ENCODE results near the gene THSD7A.

Gene THSD7A

DNA sequence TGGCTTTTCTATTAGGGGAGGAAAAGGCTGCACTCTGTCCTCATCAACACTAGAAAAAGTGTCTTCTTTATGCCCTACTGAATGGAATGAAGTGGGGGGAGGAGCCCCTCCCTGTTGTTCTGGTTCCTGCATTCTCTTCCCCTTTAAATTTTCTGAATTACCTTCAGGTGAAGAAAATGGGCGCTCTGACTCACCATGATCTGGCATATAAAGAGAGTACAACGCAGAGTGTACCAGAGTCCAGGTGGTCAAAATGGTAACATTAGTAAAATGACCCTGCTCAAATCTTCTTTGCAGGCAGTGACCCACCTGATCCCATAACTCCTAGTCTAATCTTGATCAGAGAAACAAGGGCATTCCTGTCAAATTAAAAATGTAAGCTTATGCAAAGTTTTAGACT is 80.7 kb downstream of the THSD7A start:
- TF ChIP-seq, protein P1, sequence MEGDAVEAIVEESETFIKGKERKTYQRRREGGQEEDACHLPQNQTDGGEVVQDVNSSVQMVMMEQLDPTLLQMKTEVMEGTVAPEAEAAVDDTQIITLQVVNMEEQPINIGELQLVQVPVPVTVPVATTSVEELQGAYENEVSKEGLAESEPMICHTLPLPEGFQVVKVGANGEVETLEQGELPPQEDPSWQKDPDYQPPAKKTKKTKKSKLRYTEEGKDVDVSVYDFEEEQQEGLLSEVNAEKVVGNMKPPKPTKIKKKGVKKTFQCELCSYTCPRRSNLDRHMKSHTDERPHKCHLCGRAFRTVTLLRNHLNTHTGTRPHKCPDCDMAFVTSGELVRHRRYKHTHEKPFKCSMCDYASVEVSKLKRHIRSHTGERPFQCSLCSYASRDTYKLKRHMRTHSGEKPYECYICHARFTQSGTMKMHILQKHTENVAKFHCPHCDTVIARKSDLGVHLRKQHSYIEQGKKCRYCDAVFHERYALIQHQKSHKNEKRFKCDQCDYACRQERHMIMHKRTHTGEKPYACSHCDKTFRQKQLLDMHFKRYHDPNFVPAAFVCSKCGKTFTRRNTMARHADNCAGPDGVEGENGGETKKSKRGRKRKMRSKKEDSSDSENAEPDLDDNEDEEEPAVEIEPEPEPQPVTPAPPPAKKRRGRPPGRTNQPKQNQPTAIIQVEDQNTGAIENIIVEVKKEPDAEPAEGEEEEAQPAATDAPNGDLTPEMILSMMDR (IDR thresholded peaks at IDR 0.05; ENCODE audit: low read depth, low read length) = no peak
- no peak overlapping the region for H3K4me3 ChIP-seq (ENCODE audit: low read depth, low read length)

DNA sequence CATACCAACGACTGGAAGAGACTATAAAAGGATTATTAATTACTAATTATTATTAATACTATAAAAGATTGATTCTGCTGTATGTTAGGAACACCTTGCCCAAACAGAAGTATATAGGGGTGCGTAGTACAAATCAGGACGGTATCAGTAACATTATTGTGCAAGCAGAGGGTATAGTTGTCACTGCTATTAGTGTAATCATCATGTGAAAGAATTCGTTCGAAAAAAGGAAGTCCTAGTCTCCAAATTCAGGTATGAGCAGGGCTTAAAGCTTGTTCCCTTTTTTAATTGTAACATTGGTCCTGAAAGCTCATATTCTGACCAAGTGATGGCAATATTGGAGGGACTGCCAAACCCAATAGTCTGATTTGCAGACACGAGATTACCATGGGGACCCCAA is 81.8 kb downstream of the THSD7A start:
- TF ChIP-seq, protein P1 (IDR thresholded peaks at IDR 0.05; ENCODE audit: low read depth, low read length) = no peak
- no peak overlapping the region for H3K4me3 ChIP-seq (ENCODE audit: low read depth, low read length)

DNA sequence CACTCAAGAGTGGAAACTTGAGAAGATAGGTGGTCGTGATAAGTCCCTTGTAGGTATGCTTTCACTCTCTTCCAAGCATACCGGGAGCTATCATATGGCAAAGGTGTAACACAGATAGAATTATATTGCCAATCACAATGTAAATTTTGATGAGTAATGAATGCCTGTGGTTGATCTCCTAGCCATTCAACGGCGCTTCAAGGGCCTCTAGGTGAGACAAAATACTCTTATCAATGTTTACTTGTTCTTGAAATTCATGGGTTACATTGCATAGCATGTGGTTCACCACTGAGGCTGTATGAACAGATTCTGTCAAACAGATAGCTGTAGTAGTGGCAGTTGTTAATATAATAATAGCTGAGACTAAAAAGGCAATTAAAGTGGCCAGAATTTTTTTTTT is 82.4 kb downstream of the THSD7A start:
- no peak overlapping the region for H3K4me3 ChIP-seq (ENCODE audit: low read depth, low read length)
- TF ChIP-seq, protein P1 (IDR thresholded peaks at IDR 0.05; ENCODE audit: low read depth, low read length) = no peak

DNA sequence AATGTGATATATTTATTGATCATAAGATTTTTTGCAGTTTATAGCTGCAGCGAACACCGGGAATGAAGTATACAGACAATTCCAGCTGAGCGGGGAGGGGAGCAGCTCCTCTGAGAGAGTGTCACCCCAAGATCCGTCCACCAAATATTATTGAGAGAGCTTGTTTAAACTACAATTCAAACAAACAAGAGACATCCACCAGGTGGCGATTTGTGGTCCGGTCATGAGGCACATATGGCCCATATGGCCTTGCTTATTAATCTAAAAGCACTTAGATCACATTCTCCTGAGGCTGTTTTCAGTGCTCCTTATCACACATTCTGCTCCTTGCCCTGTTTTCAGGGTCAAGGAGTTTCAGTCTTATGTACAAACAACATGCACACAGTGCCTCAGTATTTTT is 83.1 kb downstream of the THSD7A start:
- TF ChIP-seq, protein P1 (IDR thresholded peaks at IDR 0.05; ENCODE audit: low read depth, low read length) = no peak
- H3K4me3 ChIP-seq (ENCODE audit: low read depth, low read length) = no peak overlapping the region

DNA sequence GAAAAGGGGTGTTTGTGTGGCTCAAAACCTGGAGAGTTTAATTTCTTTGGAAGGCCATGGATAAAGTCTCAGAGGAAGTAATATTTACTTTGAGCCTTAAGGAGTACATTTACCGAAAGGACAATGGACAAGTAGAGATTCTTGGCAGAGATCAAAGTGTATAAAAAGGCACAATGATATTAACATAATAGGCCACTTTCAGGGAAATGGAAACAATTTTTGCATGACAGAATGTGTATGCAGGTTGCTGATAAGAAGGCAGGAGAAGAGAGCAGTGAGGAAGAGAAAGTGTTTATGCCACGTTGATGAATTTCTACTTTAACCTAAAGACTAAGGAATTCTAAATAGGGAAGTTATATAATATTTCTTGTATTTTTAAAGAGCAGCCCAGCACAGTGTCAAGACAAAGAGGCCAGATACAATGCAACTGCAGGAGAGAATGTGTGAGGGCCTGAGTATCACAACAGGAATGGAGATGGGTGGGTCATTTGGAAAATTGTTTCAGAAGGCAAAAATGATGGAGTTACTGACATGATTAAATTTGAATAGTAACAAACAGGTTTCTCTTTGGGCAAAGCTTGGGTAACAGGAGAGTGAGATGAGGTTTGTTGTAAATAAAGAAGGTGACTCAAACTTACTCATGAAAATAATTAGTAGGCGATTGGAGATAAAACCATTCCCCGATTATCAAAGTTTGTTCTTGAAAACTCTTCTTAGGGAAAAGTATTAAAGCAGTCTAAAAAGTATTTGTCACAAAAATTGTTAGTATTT is 84.1 kb downstream of the THSD7A start:
- no peak overlapping the region for H3K4me3 ChIP-seq (ENCODE audit: low read depth, low read length)
- TF ChIP-seq, protein P1 (IDR thresholded peaks at IDR 0.05; ENCODE audit: low read depth, low read length) = no peak

DNA sequence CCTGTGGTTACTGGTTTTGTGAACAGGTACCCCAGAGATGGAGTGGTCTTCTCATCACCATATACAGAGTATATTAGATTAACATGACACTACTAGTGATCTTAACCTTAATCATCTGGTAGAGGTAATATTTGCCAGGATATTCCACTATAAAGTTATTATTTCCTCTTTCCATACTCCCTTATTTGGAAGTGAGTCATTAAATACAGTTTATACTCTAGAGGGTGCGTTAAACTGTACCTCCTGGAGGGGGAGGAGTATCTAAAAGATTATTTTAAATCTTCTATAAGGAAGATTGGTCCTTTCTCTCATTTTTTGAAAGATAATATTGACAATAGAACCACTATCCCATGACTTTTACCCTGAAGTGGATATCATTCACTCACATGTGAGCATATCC is 85.4 kb downstream of the THSD7A start:
- H3K4me3 ChIP-seq (ENCODE audit: low read depth, low read length) = no peak overlapping the region
- TF ChIP-seq, protein P1 (IDR thresholded peaks at IDR 0.05; ENCODE audit: low read depth, low read length) = no peak

DNA sequence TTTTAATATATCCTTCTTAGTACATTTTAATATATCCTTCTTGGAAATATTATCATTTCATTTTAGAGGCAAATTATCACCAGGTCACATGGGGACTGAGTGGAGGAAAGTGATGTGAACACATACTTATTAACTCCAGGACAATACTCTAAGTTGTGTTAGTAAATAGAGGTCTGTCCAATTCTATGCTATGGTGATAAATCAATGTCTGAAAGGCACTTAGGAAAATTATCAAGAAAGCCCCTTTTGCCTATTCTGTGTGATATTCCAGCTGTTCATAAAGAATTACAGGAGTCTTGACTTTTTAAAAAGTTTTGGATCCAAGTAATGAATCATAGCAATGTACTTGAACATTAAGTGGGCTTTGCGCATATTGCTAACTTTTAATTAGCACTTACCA is 88.5 kb downstream of the THSD7A start:
- TF ChIP-seq, protein P1 (IDR thresholded peaks at IDR 0.05; ENCODE audit: low read depth, low read length) = no peak
- no peak overlapping the region for H3K4me3 ChIP-seq (ENCODE audit: low read depth, low read length)
